GM21528 (cell line): ENCODE measurements around the gene FOXB2.
"Not testable (repeated sequence)": the region's sequence is repeated elsewhere in the genome, so short reads cannot be mapped to it uniquely, and the experiment has no call there.

Source experiments
- ATAC-seq: cut with Tn5 transposase; IDR thresholded peaks from one replicate; pipeline ENCODE4 v1.9.1; 2021; ENCODE audit warnings: mild to moderate bottlenecking, moderate library complexity; ENCODE audit not compliant: unreplicated experiment, low FRiP score

FOXB2 gene

DNA sequence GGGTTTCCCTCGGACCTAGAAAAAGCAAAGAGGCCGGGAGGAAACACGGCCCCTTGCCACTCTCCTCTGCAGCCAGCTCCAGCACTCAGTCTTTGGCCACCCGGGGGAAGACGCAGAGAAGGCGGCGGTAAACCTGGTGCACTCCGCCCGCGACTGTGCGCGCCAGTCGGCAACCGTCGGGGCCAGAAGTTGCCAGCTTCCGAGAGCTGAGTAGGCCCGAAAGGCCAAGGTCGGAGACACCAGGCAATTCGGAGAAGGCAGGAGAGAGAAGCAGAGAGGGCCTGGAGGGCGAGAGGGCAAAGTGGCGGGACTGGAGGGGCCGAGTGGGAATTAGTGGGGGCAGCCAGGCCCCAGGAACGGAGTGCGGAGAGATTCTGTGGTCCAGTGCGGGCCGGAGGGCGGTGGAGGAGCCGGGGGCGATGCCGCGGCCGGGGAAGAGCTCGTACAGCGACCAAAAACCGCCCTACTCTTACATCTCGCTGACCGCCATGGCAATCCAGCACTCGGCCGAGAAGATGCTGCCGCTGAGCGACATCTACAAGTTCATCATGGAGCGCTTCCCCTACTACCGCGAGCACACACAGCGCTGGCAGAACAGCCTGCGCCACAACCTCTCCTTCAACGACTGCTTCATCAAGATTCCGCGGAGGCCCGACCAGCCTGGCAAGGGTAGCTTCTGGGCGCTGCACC, at the start of gene FOXB2:
Gene FOXB2 (plus strand): TSS at position 420 of the 690 bp plus-strand sequence. CDS start 0 bp downstream, at position 420.
- no peak for ATAC-seq

DNA sequence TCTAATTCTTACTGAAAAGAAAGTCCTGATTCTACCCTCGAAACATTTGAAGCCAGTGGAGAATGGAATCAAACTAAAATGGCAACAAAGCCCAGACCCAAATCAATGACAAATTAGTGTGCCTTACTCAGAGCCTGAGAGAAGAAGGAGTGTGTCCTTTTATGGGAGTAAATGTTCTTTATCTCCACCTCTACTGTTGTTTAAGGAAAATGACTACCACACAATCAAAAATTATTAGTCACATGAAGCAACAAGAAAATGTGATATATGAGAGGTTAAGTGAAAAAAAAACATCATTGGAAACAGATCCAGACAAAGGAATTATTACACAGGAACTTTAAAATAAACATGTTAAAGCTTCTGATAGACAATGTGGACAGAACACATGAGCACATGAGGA, 49.7 kb upstream of the FOXB2 start:
- ATAC-seq: no peak

DNA sequence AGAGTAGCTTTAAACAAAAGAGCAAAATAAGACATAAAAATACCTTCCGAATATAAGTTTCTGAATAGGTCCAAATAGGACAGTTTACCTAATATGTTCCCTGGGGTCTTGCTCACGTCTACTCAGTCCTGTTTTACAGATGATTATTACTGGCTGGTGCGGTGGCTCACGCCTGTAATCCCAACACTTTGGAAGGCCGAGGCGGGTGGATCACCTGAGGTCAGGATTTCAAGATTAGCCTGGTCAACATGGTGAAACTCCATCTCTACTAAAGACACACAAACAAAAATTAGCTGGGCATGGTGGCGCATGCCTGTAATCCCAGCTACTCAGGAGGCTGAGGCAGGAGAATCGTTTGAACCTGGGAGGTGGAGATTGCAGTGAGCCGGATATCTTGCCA, 40.6 kb upstream of the FOXB2 start:
- not testable (repeated sequence) for ATAC-seq

DNA sequence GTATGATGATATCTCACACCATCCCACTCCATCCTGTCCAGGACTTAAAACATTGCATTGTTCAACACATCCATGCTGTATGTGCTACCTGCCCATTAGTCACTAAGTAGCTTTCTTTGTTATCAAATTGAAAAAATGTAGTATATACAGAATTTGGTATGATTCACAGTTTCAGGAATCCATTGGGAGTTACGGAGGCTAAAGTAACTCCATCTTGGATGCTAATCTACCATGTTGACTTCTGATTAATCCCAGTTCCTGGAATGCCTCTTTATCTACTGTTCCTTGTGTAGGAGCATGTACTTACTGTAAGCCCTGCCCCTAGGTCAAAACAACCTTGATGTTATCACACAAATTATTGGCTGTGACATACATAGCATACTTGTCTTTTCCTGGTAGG, 38.9 kb upstream of the FOXB2 start:
- ATAC-seq: no peak

GRCh38 chr9:76984486-76984885, 35.0 kb upstream of the FOXB2 start:
- ATAC-seq: no peak

GRCh38 chr9:76985581-76985980, 33.9 kb upstream of the FOXB2 start:
- ATAC-seq: no peak

- no peak for ATAC-seq
Measured at GRCh38 chr9:76987594-76988200, 31.8 kb upstream of the FOXB2 start.

DNA sequence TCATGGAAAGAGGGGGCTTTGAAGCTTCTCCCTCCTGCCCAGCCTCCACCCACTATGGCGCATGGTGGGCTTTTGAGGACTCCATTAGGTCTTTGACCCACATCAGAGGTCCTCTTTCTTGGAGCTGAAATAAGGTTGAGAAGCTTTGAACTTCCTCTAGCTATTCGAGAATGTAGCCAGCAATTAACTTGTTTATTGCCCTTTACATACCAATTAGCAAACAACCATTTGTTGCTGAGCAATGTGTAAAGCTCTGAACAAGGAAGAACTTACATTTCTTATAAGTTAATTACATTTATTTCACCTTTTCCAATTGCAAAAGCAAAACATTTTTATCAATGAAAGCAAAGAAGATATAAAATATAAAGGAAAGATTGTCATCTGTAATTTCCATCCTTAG, 30.5 kb upstream of the FOXB2 start:
- ATAC-seq: no peak

- ATAC-seq: no peak
Measured at GRCh38 chr9:76989501-76989900, 30.0 kb upstream of the FOXB2 start.

- no peak for ATAC-seq
Measured at GRCh38 chr9:76996700-76997099, 22.8 kb upstream of the FOXB2 start.

GRCh38 chr9:76999261-76999660, 20.2 kb upstream of the FOXB2 start:
- ATAC-seq: no peak

- no peak for ATAC-seq
Measured at GRCh38 chr9:77000330-77000729, 19.1 kb upstream of the FOXB2 start.

DNA sequence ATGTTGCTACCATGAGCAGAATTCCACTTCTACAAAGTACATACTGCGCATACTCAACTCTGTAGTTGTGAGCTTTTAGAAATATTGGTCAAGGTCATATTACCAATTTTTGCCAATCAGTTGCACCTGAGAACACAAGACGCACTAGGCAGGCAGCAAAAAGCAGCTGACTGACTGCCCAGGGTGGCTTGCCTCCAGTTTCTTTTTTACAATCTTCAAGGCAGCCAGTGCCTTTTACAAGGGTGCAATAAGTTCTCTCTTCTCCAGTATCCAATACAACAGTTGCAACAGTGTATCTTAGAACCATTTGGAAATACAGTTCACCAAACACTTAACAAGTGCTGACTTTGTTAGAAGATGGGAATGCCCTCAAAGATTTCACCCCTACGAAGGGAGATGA, 16.1 kb upstream of the FOXB2 start:
- ATAC-seq: no peak

- no peak for ATAC-seq
Measured at GRCh38 chr9:77005216-77005615, 14.2 kb upstream of the FOXB2 start.

GRCh38 chr9:77010527-77010926, 8.9 kb upstream of the FOXB2 start:
- ATAC-seq: no peak

- ATAC-seq: peak; percentile 73
Measured at GRCh38 chr9:77011973-77012821, 7.3 kb upstream of the FOXB2 start.

- ATAC-seq: no peak
Measured at GRCh38 chr9:77013206-77013931, 6.1 kb upstream of the FOXB2 start.

DNA sequence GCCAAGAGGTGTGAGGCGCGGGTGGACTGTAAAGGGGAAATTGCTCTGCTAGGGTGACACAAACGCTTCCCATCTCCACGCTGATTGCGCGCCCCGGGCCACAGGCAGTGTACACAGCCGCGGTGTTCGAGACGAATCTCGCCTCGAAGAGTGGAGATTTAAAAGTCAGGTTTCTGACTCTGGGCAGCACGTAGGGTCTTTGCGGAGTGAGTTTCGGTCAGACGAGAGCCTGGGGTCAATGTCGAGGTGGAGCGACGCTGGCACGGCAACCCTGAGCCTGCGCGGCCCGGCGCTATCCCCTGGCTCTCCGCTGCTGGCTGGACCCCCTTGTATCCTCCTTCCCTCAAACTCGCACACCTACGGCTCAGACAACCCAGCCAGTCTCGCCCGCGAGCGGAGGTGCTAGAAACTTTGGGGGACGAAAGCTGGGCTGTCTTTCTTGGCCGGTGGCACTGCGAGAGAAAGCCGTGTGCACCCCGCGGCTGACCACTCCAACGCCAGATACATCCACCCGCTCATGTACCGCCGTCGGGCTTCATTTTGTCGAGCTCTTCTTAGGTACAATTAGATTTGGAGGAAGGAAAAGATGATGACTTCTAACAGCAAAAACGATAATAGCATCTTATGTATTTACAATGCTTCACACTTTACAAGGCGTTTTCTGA, 5.4 kb upstream of the FOXB2 start:
- no peak for ATAC-seq

- ATAC-seq: no peak
Measured at GRCh38 chr9:77014597-77015263, 4.7 kb upstream of the FOXB2 start.
